HG03159 (cell line): ENCODE measurements around the gene ATXN1.

Experiments
- ATAC-seq: cut with Tn5 transposase; IDR thresholded peaks from one replicate; pipeline ENCODE4 v1.9.1; 2021; ENCODE audit warnings: mild to moderate bottlenecking, moderate library complexity; ENCODE audit not compliant: unreplicated experiment

ATXN1 gene

DNA sequence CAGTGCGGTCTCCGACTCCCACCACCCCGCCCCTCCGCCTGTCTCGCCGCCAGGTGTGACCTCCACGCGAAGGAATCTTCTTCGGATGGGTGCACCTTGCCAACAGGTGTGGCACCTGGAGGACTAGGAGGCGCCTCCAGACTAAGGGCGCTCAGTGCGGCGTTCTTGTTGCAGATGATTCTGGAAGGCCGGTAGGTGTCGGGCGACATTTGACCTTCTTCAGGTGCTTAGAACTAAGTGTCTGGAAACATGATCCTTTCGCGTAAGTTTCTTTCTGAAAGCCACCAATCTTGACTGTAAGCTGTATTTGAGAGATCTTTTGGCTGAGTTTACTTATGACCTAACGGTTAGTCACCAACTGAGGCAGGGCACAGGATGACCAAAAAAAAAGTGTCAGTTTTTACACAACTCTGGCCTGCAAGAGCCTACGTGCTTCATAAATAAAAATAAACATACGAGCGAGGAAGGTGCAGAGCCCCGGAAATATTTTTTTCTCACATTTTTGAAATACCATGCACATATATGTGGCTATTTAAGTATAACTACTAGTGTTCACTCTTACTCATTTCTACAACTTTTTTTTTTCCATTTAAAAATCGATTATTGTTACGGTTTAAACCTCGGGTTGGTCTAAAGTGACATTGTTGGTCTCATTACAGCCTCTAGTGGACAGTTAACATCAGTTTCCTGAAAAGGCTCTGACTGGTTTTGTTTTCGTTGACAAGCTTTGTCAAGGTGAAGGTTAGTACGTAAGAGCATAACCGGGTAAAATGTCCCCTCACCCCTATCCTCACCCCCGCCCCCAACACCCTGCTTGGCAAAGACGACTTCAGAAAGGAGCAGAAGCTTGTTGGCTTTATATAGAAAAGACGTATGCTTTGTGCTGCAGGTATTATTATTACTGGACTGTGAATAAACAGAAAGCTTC, 1.6 kb upstream of the ATXN1 start:
- ATAC-seq = peak; percentile 38

- peak; percentile 3 for ATAC-seq
These were observed 949 bp upstream of the ATXN1 start for GRCh38 chr6:16762268-16762549.

DNA sequence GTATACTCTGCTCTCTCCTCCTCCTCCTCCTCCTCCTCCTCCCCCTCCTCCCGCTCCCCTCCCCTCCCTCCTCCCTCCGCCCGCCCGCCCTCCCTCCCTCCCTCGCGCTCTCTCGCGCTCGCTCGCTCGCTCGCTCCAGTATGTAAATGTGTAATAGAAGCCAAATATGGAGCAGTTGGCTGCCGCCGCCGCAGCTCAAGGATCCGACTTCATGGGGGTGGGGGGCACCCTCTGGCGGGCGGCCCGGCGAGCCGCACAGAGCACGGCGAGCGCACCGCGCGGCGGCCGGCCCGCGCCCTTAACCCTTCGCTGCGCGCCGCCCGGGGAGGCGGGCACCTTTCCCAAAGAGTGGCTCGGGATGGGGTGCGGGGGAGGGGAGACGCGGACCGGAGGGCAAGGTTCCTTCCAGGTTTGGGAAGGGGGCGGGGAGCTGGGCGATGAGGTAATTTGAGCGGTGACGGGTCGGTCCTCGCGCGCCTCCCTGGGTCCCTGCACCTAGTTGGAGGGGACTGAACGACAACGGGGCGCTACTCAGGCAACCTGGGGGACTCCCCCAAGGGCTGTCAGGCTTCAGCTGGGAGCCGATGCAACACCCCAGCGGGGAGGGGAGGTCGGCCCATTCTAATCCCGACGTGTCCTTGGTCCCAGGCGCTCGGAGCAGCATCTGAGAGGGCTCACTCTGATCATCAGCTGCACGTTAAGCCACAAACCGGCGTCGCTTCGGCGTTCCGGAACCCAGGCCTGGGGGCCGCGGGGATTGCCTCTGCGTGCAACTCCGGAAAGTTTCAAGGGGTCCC, 409 bp upstream of the ATXN1 start:
- peak; percentile 43 for ATAC-seq

- ATAC-seq = peak; percentile 31
These were observed 1.4 kb downstream of the ATXN1 start for GRCh38 chr6:16759646-16760515.

DNA sequence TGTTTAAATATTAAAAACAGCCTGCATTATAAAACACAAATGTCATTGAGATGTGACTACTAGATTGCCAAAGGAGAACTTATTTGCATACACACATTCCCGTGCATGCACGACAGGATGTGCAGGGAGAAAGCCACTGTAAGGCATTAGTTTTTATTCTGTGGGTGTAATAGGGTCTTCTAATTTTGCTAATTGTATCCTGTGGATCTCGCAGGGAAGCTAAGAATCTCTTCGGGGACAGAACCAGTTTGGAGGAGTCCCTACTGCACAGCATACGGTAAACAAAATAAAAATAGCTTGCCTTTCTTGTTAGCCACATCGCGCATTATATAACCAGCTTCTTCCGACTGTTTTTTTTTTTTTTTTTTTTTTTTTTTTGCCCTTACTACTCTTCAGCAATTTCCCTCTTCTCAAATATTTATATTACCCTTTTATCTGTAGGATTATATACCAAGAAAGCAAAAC, 2.0 kb downstream of the ATXN1 start:
- no peak for ATAC-seq

DNA sequence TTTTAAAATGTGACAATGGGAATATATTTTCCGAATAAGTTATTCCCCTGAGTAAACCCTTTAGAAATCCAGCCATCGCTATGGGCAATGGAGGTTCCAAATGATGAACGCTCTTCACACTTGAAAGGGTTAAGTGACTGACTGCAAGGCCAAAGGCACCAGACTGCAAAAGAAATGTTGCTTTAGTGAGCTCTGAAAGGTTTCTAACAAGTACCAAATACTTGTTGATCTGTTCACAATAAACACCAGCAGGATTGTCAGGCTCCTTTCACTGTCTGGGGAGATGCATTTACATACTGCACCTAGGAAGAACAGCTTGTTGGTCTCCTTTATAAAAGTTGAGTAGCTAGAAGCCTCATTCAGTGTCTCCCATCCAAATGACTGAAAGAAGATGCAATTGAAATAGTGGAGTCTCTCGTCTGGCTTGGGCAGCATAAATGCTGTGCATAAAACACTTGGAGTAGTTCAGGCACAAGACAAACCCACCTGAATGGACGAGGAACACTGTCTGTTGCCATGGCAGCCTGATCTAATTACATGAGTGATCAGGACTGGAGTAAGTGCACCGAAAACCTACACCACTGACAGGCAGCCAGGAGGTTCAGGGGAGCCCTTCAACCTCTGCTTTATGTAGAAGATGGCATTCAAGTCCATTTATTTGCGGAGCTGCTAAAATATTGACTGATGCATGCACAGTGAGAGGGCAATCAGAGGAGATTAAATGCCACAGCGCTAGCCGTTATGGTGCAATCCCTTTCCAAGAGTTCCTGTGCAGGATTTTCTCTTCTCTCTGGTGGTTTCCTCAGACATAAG, 2.9 kb downstream of the ATXN1 start:
- no peak for ATAC-seq

DNA sequence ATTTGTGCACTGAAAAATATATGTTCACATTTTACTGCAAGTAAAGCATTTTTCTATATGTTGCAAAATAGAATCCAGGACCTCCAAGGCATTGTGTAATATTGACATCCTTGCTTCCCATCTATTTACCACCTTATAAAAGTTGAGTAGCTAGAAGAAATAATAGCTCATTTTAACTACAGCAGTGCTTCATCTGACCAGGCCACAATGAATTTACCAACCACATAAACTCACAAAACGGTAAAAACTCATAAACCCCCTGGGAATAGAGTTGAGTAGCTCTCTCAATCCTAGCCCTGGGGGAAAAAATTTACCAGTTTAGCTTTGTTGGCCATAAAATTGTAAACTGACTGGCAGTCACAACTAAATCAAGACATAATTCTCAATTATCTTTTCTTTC, 3.9 kb downstream of the ATXN1 start:
- ATAC-seq = no peak

- no peak for ATAC-seq
These were observed 4.5 kb downstream of the ATXN1 start for GRCh38 chr6:16756660-16757255.

GRCh38 chr6:16755544-16755943, 5.7 kb downstream of the ATXN1 start:
- ATAC-seq = no peak

DNA sequence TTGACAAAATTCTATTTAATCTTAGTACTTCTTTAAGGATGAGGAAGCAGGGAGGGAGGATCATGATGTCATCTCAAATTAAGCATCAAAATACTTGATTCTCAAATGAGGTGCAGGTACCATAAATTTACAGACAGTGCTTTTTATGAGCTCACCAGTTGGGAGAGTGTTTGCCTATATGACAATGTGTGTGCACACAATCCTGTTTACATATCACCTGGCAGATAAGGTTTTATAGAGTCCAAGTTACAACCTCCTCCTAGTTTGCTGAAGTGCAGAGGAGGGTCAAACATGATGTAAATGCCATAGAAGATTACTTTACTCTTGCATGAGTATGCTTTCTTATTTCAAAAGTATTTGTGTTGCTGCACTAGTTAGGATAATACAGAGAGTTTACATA, 6.4 kb downstream of the ATXN1 start:
- no peak for ATAC-seq

DNA sequence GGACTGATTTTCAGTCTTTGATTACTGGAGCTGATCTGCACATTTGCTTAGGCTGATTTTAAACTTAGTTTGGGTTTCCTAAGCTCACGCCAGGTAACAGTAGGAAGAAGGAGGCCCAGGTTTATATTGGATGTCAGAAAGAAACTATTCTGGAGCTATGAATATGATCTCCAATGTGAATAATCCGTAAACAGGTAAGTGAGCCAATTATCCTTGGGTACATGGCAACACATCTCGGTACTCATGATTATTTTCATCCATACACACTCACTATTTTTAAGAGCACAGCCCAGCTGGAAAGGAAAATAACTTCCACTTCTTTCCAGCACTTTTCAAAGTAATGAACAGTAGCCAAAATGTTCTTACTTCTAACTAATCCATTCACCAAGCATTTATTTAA, 7.0 kb downstream of the ATXN1 start:
- ATAC-seq = no peak

DNA sequence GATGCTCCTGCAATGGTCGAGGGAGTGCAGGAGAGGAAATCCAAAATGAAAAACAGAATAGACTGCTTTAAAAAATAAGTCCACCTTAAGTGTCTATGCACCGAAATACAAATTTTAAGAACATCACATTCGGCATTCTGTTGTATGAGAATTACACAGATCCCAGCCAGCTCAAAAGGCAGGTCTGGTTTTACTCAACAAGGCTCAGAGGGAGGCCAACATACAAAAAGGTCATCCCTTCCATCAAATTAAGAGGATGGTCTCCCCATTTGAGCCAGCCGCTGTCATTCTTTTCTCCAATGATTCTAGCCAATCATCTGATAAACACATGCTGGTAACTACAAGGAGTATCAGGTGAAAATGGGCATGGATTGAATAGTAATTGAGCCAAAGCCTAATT, 7.9 kb downstream of the ATXN1 start:
- no peak for ATAC-seq

DNA sequence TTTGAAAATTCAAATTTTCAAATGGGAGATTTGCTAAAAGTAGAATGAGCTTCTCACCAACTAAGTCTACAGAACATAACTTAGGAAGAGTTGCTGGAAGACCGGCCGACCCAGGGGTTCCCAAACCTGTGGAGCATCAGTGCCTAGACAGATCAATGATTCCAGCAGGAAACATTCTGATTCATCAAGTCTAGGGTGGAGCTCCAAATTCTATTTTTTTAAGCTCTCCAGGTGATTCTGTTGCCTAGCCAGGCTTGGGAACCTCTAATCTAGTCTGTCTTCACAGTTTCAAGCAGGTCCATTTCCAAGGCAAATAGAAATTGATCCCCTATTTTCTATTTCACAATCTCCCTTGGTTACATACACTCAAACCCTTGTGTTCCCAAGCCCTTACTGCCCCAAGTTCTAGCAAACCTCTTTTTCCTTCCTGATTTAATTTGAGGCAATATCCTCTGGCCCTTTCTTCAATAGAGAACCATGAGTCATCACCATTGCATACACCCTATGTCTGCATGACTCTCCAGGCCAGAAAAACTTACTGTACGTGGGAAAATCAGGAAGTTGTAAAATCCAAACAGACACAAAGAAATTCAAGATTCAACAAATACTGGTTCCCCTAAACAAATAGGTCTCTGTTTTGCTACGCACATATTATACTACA, 8.9 kb downstream of the ATXN1 start:
- ATAC-seq = no peak

DNA sequence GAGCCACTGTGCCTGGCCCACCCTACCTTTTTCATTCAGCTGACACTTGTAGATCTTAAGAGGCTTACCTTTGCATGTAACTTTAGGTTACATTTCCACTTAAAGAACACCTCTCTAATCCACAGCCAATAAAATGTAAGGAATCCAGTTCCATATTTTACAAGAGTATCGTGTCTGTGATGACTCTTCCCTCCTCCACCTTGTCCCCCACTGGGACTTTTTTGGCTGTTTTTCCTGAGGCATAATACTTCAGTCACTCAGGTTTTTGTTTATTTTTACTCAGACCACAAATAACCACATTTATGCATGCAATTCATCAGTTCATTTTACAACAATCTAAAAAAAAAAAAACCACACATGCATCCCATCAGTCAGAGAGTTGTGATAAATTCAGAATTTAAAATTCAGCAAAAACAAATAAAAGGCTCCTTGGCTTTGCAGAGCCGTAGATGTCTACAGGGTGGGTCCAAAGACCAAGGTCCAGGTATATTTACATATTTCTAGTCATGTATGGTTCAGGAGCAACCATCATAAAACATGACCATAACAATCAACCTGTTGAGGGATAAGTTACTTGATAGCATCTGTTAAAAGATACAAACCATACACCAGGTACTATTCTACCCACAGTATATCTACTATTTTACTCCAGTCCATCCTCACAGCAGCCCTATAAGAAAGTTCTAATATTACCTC, 9.9 kb downstream of the ATXN1 start:
- ATAC-seq = no peak

- no peak for ATAC-seq
These were observed 10.7 kb downstream of the ATXN1 start for GRCh38 chr6:16750566-16750965.

DNA sequence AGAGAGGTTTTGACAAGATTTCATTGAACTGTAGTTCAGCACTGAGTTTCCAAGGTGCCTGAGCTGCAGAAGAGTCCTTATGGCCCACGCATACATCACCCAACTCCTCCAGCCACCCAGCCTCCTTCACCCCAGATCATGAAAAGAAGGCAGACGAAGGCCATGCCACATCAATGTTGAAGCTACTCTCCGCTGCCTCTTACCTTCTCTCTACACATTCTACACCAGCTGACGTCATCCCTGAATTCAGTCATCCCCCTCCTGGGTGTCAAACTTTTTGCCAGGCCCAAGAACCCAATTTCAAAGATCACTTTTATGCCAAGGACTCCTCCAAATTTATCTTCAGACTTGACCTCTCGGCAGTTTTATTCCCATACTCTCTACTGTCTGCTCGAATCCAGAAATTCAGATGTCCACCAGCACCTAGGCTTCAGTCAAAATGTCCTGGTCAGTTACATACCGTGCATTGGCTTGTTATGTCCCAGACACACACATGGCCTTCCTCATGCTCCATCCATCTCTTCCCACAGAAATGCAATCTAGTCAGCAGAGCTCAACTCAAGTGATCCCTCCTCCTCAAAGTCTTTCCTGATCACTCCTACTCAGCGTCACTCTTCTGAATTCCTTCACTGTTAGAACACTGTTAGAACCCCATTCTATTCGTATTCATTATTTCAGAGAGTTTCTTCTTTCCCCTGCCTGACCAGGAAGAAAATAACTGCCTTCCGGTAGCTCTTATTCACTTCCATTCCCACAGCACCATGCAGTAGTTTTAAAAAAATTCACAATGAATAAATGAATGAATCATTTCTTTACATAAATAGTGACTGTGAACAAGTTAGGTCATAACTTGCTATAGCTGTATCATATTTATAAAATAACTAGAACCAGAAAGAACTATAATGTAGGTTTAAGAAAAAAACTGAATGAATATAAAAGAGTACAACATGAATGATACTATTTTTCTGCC, 11.5 kb downstream of the ATXN1 start:
- no peak for ATAC-seq

GRCh38 chr6:16748025-16748319, 13.3 kb downstream of the ATXN1 start:
- ATAC-seq = no peak
